GM18508 (cell line): ENCODE measurements around the gene SLBP.
A peak's percentile ranks its signal among the peaks of the same experiment; 100 is the strongest.

Experiments used
- ATAC-seq: cut with Tn5 transposase; IDR thresholded peaks from one replicate; pipeline ENCODE4 v1.9.1; 2021; ENCODE audit warnings: moderate number of reproducible peaks; ENCODE audit not compliant: insufficient read depth, unreplicated experiment

Gene SLBP

GRCh38 chr4:1728061-1728980 is 16.2 kb upstream of the SLBP start:
- ATAC-seq: no peak

- ATAC-seq: no peak
These were observed 15.3 kb upstream of the SLBP start for GRCh38 chr4:1727117-1728031.

GRCh38 chr4:1726146-1726934 is 14.2 kb upstream of the SLBP start:
- no peak for ATAC-seq

GRCh38 chr4:1725521-1725920 is 13.4 kb upstream of the SLBP start:
- ATAC-seq: no peak

- no peak for ATAC-seq
These were observed 11.1 kb upstream of the SLBP start for GRCh38 chr4:1723131-1723801.

- no peak for ATAC-seq
These were observed 10.5 kb upstream of the SLBP start for GRCh38 chr4:1722551-1723118.

GRCh38 chr4:1721666-1722550 is 9.8 kb upstream of the SLBP start:
- ATAC-seq: no peak

- peak; percentile 44 for ATAC-seq
These were observed 9.0 kb upstream of the SLBP start, which contains the start of the genes TACC3 and TMEM129 for GRCh38 chr4:1721003-1721665. TSS of gene TACC3 (plus strand) at chr4:1721521. CDS start at chr4:1723422, 1,901 bp downstream. TSS of gene TMEM129 (minus strand) at chr4:1721323. CDS start at chr4:1720837, 486 bp downstream.

GRCh38 chr4:1720163-1720983 is 8.3 kb upstream of the SLBP start:
- peak; percentile 3 for ATAC-seq

GRCh38 chr4:1718095-1718850 is 6.2 kb upstream of the SLBP start:
- ATAC-seq: no peak

- no peak for ATAC-seq
These were observed 5.3 kb upstream of the SLBP start for GRCh38 chr4:1717129-1718094.

GRCh38 chr4:1716065-1716945 is 4.2 kb upstream of the SLBP start:
- ATAC-seq: no peak

GRCh38 chr4:1715002-1715758 is 3.1 kb upstream of the SLBP start:
- ATAC-seq: no peak
